ENCODE data around the gene COL27A1.
"Not testable (repeated sequence)": the region's sequence is repeated elsewhere in the genome, so short reads cannot be mapped to it uniquely, and the experiment has no call there.

Gene COL27A1

DNA sequence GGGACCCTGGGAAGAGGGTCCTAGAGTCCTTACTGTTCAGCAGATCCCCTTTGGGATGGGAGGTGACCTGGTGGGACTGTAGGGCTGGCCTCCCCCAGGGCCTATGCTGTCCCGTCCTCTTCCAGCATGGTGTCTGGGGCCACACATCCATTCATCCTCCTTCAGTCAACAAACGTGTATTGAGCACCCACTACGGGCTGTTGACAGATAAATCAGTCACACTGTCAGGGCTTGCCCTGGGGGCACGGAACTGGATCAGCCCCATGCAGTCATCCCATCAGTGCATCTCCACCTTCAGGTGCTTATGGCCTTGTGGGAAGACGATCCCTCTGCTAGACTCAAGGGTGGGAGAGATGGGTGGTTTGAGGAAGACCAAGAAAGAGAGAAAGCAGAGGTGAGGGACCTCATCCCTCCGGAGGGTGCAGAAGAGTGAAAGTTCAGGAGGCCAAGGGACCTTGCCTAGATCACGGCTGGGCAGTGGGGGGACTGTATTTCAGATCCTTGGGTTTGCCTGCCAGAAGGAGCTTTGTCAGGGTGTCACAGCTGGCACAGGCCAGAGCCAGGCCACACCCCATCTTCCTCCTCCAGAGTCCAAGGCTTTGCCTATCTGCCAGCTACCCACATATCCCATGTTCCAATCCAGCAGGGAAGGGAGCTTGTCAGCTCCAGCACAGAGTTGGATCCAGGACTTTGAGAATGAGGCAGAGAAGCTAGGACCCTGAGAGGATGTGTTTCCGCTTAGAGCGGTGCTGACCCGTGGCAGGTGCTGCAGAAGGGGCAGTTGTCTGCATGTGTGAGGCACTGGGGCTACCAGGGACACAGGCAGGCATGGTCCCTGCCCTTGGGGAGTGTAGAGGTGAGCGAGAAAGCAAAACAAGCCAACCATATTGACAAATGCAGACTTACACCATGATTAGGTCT is 30.5 kb downstream of the COL27A1 start:
- FAIRE-seq = no peak

DNA sequence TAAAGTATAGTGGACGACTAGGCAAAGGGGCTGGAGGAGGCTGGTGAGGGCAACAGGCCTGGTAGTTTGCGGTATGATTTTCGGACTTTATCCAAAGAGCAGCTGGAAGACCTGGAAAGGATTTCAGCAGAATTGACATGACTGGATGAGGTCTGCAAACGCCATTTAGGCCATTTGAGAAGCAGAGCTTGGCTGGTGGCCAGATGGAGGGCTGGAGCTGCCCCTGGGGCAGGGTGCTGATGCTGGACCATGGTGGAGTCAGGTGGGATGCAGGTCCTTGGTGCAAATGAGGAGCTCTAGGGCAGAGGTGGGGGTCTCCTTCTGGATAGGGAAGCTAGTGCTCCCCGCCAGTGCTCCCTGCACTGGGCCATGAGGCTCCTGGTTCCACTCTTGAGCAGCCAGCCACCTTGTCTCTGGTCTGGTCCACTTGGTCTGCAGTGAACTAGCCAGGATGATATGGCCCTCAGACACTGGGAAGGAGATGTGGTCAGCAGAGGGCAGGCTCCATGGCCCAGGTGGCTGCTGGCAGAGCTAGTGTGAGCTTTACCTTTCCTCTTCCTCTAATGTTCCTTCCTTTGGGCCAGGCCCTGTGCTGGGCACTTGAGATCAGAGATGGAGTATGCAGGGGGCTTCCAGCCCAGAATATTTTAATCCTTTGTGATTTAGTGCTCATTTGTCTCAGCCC is 31.4 kb downstream of the COL27A1 start:
- no peak for FAIRE-seq

DNA sequence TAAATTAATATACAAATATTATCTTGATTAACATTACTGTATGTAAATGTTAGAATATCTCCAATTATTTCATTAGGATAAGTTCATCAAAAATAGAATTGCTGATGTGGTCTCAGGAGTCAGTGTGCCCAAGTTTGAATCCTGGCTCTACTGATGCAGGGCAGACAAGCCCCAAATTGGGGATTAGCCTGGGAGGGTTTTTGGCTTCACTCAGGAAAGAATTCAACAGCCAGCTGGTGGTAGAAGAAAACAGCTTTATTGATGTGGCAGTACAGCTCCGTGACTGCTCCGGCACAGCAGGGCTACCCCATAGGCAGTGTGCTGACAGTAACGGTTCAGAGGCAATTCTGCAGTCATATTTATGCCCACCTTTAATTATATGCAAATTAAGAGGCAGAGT is 32.5 kb downstream of the COL27A1 start:
- FAIRE-seq = no peak

DNA sequence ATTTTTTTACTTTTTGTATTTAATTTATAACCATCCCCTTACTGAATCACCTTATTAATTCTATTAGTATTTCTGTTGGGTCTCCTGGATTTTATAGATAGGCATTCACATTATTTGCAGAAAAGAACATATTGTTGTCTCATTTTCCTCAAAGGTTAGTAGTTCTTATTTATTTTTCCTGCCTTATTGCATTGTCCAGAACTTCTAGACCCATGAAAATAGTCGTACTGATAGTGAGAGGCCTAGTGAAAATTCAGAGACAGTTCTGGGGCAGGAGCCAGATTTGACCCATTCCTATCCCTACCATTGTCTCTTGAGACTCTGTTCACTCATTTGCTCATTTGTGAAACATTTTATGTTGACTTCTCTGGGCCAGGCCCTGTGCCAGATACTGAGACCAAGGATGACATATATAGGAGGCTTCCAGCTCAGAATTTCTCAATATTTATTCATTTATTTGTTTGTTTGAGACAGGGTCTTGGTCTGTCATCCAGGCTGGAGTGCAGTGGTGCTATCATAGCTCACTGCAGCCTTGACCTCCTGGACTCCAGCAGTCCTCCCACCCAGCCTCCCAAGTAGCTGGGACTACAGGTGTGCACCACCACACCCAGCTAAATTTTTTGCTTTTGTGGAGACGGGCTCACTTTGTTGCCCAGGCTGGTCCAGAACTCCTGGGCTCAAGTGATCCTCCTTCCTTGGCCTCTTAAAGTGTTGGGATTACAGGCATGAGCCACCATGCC is 34.7 kb downstream of the COL27A1 start:
- FAIRE-seq = no peak

DNA sequence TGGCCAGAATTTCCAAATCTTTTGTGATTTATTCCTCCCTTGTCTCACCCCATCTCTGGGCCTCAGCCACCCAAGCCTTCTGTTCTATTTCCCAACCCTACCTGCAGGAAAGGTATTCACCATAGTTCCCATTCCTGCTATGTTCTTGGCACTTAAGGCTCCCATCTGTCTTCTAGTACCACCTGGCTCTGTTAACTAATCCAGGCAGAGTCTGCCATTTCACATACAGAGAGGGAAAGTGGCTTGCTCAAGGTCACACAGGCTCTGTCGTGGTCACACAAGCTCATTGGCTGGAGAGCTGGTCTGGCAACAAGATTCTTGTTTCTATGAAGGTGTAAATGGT is 35.2 kb downstream of the COL27A1 start:
- FAIRE-seq = no peak

- FAIRE-seq = not testable (repeated sequence)
Measured at GRCh38 chr9:114191402-114191801, 36.1 kb downstream of the COL27A1 start.

- no peak for FAIRE-seq
Measured at GRCh38 chr9:114192539-114192938, 37.2 kb downstream of the COL27A1 start.

- FAIRE-seq = no peak
Measured at GRCh38 chr9:114193090-114193489, 37.8 kb downstream of the COL27A1 start.

DNA sequence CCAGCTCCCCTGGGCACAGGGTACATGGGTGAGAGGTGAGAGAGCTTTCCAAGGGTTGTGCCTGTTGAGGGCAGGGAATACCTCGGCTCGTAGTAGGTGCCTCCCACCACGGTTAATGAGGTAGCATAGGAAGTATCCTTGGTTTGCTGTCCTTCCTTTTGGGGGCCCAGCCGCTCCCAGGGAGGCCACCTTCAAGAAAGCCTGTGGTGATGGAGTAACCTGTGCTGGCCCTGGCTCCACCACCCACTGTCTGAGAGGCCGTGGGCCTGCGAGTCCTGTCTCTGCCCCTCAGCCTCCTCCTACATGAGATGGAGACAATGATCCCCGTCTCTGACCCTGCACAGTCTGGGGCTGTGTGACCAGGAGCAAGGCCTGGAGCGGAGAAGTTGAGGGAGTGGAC is 40.8 kb downstream of the COL27A1 start:
- FAIRE-seq = no peak

GRCh38 chr9:114196979-114197622 is 41.8 kb downstream of the COL27A1 start:
- no peak for FAIRE-seq

- no peak for FAIRE-seq
Measured at GRCh38 chr9:114198249-114199040, 43.1 kb downstream of the COL27A1 start.

GRCh38 chr9:114200721-114201300 is 45.5 kb downstream of the COL27A1 start:
- FAIRE-seq = no peak

GRCh38 chr9:114202396-114202795 is 47.1 kb downstream of the COL27A1 start:
- FAIRE-seq = no peak

- FAIRE-seq = no peak
Measured at GRCh38 chr9:114202849-114203248, 47.5 kb downstream of the COL27A1 start.

GRCh38 chr9:114203410-114204140 is 48.2 kb downstream of the COL27A1 start:
- FAIRE-seq = no peak

GRCh38 chr9:114204265-114204664 is 48.9 kb downstream of the COL27A1 start:
- FAIRE-seq = no peak

DNA sequence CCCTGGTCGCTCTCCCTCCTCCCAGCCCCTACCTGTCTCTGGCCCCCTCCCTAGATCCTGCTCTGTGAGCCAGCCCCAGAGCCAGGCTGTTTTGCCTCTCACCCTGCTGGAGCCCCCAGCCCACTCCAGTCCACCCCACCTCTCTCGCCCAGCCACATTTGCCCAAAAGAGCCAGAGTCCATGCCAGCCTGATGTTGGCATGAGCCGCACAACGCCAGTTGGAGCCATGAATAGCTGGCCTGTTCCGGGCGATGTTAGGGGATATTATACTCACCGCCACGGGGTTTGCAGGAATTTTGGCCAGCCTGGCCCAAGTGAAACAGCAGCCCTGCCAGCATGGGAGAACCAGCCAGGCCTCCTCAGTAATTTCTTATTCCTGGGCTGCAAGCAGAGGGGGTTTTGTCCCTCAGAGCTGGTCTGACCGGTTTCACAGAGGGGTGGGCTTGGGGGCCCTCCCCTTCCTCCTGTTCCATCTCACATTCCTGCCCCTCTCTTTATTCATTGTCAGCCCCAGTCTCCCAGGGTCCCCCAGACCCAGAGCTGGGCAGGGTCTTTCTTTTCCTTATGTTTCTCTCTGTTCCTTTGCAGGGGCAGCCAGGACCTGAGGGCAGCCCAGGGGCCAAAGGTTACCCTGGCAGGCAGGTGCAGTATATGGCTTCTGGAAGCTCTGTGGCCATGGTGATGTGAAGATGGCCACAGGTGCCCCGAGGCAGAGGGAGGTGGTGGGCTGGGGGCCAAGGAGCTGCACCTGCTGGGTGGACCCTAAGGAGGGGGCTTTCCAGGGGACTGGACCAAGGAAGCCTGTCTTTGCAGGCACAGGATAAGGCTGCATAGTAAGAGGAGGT is 50.1 kb downstream of the COL27A1 start:
- FAIRE-seq = no peak

- FAIRE-seq = no peak
Measured at GRCh38 chr9:114206221-114206789, 51.0 kb downstream of the COL27A1 start.

- FAIRE-seq = no peak
Measured at GRCh38 chr9:114207034-114207810, 51.9 kb downstream of the COL27A1 start.

All from islet of Langerhans (tissue), 1 donor.